Tibial nerve (tissue), 4 donors: Measurements from ENCODE around the gene SUCO. TPM values are rescaled to one million over a fixed set of nuclear protein-coding genes. Genes with fewer than 3 reads are reported as not detected.

Experiments used
- DNase-seq, 2 donors: peaks; one replicate each; pipeline ENCODE4 v3.0.0-alpha.2; 2019; ENCODE audit warnings: low spot score in 2 of 2
- H3K27ac ChIP-seq, 4 donors: fragments of 200-600 bp; sonication (generic) in 3 of 4; one replicate each; pipeline ENCODE4 v1.5.1; 2017 to 2019; ENCODE audit warnings: mild to moderate bottlenecking in 1 of 4
- H3K27me3 ChIP-seq, 2 donors: fragments of 200-600 bp; sonication (generic) in 1 of 2; one replicate each; pipeline versions ENCODE4 v1.5.1 to v1.6.0; 2017 to 2019
- H3K36me3 ChIP-seq, 3 donors: fragments of 200-600 bp; sonication (generic); one replicate each; pipeline ENCODE4 v1.5.1; 2018 to 2019
- H3K4me1 ChIP-seq, 4 donors: fragments of 200-600 bp; sonication (generic) in 3 of 4; one replicate each; pipeline ENCODE4 v1.5.1; 2017 to 2019
- H3K4me3 ChIP-seq, 4 donors: fragments of 200-600 bp; sonication (generic) in 3 of 4; one replicate each; pipeline ENCODE4 v1.5.1; 2017 to 2019; ENCODE audit warnings: mild to moderate bottlenecking in 1 of 4, moderate library complexity in 1 of 4
- H3K9me3 ChIP-seq, 4 donors: fragments of 200-600 bp; sonication (generic) in 3 of 4; one replicate each; pipeline ENCODE4 v1.5.1; 2017 to 2019
- CTCF ChIP-seq, 5 experiments: fragments of 200-600 bp in 3 of 5; fragments of 450-650 bp in 2 of 5; sonication (generic) in 3 of 5; IDR thresholded peaks; one replicate each; pipeline ENCODE4 v1.5.1; 2016 to 2019; ENCODE audit warnings: antibody characterized with exemption in 5 of 5, mild to moderate bottlenecking in 3 of 5, moderate library complexity in 2 of 5
- EP300 ChIP-seq, 2 donors: sonication (generic); formaldehyde crosslinking; IDR thresholded peaks; one replicate each; pipeline ENCODE4 v1.6.1; 2017; ENCODE audit warnings: antibody characterized with exemption in 2 of 2, mild to moderate bottlenecking in 1 of 2
- POLR2A ChIP-seq, 2 donors: fragments of 450-650 bp; IDR thresholded peaks; one replicate each; pipeline ENCODE4 v1.6.1; 2017; ENCODE audit warnings: antibody characterized with exemption in 2 of 2, mild to moderate bottlenecking in 2 of 2, moderate library complexity in 2 of 2
- WGBS, 2 donors: methylation state at CpG; one replicate each; pipeline ENCODE4 v1.1.5; 2018; 5-methylcytosine and 5-hydroxymethylcytosine counted together
- total RNA-seq, 4 donors: library from RNA; depleted of rRNA; stranded (reverse); fragments of >200 nt; gene quantifications; one replicate each; pipeline ENCODE4 v1.1.0, GENCODE V29; 2016

Gene SUCO
- total RNA-seq, 4 donors from 2014 or later = 33.6 to 48.6 (median 42.1) TPM

GRCh38 chr1:172549621-172550280 is 16.8 kb downstream of the SUCO start:
- H3K36me3 ChIP-seq = no peaks in the 10 kb centered on the region
- H3K9me3 ChIP-seq = no peaks in the 10 kb centered on the region
- 13 to 20% methylated on average over 2 of the region's 2 CpGs for WGBS, 2 donors
- no peak overlapping the region for H3K27ac ChIP-seq
- TF ChIP-seq EP300 (IDR thresholded peaks at IDR 0.05) (no peak), POLR2A (IDR thresholded peaks at IDR 0.05) (no peak), CTCF (IDR thresholded peaks at IDR 0.05) (no peak)
- no peak overlapping the region for H3K4me3 ChIP-seq
- no peak for DNase-seq
- no peaks in the 10 kb centered on the region for H3K27me3 ChIP-seq
- peaks cover 0 to 47% (median 6%) of the 10 kb centered on the region in 4 donors for H3K4me1 ChIP-seq

GRCh38 chr1:172551279-172551678 is 18.3 kb downstream of the SUCO start:
- no peak for DNase-seq
- peaks cover 0 to 47% (median 6%) of the 10 kb centered on the region in 4 donors for H3K4me1 ChIP-seq
- H3K27ac ChIP-seq = no peak overlapping the region
- peaks cover 0 to 7% (median 0%) of the 10 kb centered on the region in 3 donors for H3K36me3 ChIP-seq
- no peaks in the 10 kb centered on the region for H3K9me3 ChIP-seq
- no peak for TF ChIP-seq CTCF (IDR thresholded peaks at IDR 0.05)
- no peak for TF ChIP-seq EP300 (IDR thresholded peaks at IDR 0.05)
- no peak for TF ChIP-seq POLR2A (IDR thresholded peaks at IDR 0.05)
- WGBS, 2 donors = 88 to 90% methylated on average over 6 of the region's 6 CpGs
- no peak overlapping the region for H3K4me3 ChIP-seq
- H3K27me3 ChIP-seq = no peaks in the 10 kb centered on the region

- H3K9me3 ChIP-seq = no peaks in the 10 kb centered on the region
- no peak for TF ChIP-seq EP300 (IDR thresholded peaks at IDR 0.05)
- TF ChIP-seq CTCF (IDR thresholded peaks at IDR 0.05) = no peak
- no peak for TF ChIP-seq POLR2A (IDR thresholded peaks at IDR 0.05)
- peaks cover 0 to 29% (median 0%) of the 10 kb centered on the region in 3 donors for H3K36me3 ChIP-seq
- DNase-seq = no peak
- H3K4me3 ChIP-seq = no peak overlapping the region
- H3K27me3 ChIP-seq = no peaks in the 10 kb centered on the region
- H3K27ac ChIP-seq = no peak overlapping the region
- peaks cover 0 to 12% (median 2%) of the 10 kb centered on the region in 4 donors for H3K4me1 ChIP-seq
- WGBS, 2 donors = 96 to 98% methylated on average over 4 of the region's 4 CpGs
Observed at GRCh38 chr1:172554915-172555314, 22.0 kb downstream of the SUCO start.

DNA sequence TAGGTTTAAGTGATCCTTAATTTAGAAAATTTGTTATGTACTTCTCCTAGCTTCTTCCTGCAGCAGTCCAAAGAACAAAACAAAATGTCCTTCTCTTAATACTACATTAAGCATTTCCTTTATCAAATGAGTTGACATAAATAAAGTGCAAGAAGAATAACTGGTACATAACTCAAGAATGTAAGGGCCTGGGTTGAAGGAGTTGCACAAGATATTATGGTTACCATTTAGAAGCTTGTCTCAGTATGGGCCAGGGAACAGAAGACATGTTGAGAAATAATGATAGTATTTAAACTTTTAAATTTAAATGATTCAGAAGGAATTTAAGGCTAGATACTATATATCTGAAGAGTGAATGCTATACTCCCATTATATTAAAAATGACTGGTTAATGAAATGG is 23.5 kb downstream of the SUCO start:
- Histone ChIP-seq H3K36me3 (peaks cover 0 to 40% (median under 1%) of the 10 kb centered on the region in 3 donors), H3K4me3 (no peak overlapping the region), H3K4me1 (peaks cover 0 to 1% (median 0%) of the 10 kb centered on the region in 4 donors), H3K27me3 (no peaks in the 10 kb centered on the region), H3K27ac (no peak overlapping the region), H3K9me3 (no peaks in the 10 kb centered on the region)
- TF ChIP-seq EP300 (IDR thresholded peaks at IDR 0.05) (no peak), POLR2A (IDR thresholded peaks at IDR 0.05) (no peak), CTCF (IDR thresholded peaks at IDR 0.05) (no peak)
- DNase-seq = no peak

DNA sequence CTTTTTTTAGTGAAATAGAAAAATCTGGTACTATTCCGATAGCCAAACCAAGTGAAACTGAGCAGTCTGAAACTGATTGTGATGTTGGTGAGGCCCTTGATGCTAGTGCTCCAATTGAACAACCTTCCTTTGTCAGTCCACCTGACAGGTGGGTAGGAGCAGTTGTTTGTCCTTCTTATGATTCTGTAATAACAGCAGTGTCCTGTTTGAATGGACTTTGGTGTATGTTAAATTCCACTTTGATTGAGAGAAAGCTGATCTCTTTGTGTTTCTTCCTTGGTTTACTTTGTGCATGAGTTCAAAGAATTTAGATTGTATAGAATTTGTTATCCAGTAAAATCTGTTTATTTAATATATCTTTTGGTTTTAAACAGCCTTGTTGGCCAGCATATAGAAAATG is 24.3 kb downstream of the SUCO start:
- no peak for DNase-seq
- H3K4me3 ChIP-seq = no peak overlapping the region
- no peaks in the 10 kb centered on the region for H3K27me3 ChIP-seq
- H3K4me1 ChIP-seq = no peaks in the 10 kb centered on the region
- 93 to 100% methylated on average over 1 of the region's 1 CpG for WGBS, 2 donors
- H3K9me3 ChIP-seq = no peaks in the 10 kb centered on the region
- no peak overlapping the region for H3K27ac ChIP-seq
- TF ChIP-seq POLR2A (IDR thresholded peaks at IDR 0.05) (no peak), CTCF (IDR thresholded peaks at IDR 0.05) (no peak), EP300 (IDR thresholded peaks at IDR 0.05) (no peak)
- peaks cover 0 to 48% (median 5%) of the 10 kb centered on the region in 3 donors for H3K36me3 ChIP-seq
